Measurements from ENCODE around the gene EXOSC5. TPM values are rescaled to one million over a fixed set of nuclear protein-coding genes. Genes with fewer than 3 reads are reported as not detected.

The EXOSC5 gene
- total RNA-seq, 1 experiment from 2014 or later = 58.7 TPM

- no peaks in the 10 kb centered on the region; the same call in 1 of the 2 replicates for H3K4me1 ChIP-seq (ENCODE audit: insufficient read depth, low read length)
- H2BK20ac ChIP-seq (ENCODE audit: low read depth, low read length, poor library complexity, severe bottlenecking) = no peak overlapping the region
- no peak overlapping the region; a peak in 1 of 7 replicates for H3K27ac Mint-ChIP-seq
- H3K4me2 ChIP-seq (ENCODE audit: insufficient read depth, insufficient read length, low read length) = no peak overlapping the region
- no peaks in the 10 kb centered on the region for H3K9me3 ChIP-seq (ENCODE audit: control insufficient read depth, low read depth, low read length)
- no peak overlapping the region for H3K9ac ChIP-seq (ENCODE audit: extremely low read depth, insufficient read length, low read length)
- H2BK15ac ChIP-seq (ENCODE audit: low read depth, low read length) = no peak overlapping the region
- H3K79me2 ChIP-seq (ENCODE audit: insufficient read depth, low read length) = no peaks in the 10 kb centered on the region
- no peak for DNase-seq
- no peaks in the 10 kb centered on the region; the same call in 1 of the 2 replicates for H3K27me3 Mint-ChIP-seq (ENCODE audit: low read depth)
- no peak for TF ChIP-seq CTCF (conservative IDR thresholded peaks at IDR 0.05)
- peaks cover 7 to 18% of the 10 kb centered on the region in 2 experiments for H3K4me1 Mint-ChIP-seq
- no peak overlapping the region for H2AK5ac ChIP-seq (ENCODE audit: insufficient read length, low read length)
- H4K5ac ChIP-seq (ENCODE audit: insufficient read length, low read depth, low read length) = no peak overlapping the region
- no peaks in the 10 kb centered on the region for H3K79me1 ChIP-seq (ENCODE audit: insufficient read depth, low read depth, low read length, poor library complexity, severe bottlenecking)
- H3K27me3 ChIP-seq (ENCODE audit: insufficient read depth, low read length) = no peaks in the 10 kb centered on the region
- H2AFZ ChIP-seq (ENCODE audit: low read length) = no peak overlapping the region
- H3K36me3 Mint-ChIP-seq (ENCODE audit: insufficient read depth in 1 of 3, low read depth in 3 of 3) = peaks cover 0 to 19% (median 13%) of the 10 kb centered on the region in 3 experiments; a peak in 4 of 7 replicates
- H3K18ac ChIP-seq (ENCODE audit: insufficient read length, low read depth, low read length) = no peak overlapping the region
- H2BK5ac ChIP-seq (ENCODE audit: insufficient read length, low read length) = no peak overlapping the region
- H3K56ac ChIP-seq (ENCODE audit: insufficient read length, low read depth, low read length) = no peak overlapping the region
- H3K4me3 Mint-ChIP-seq = no peak overlapping the region; a peak in 1 of 5 replicates
- H2BK12ac ChIP-seq (ENCODE audit: insufficient read length, low read depth, low read length) = no peak overlapping the region
- no peak overlapping the region for H3K4ac ChIP-seq (ENCODE audit: low read depth, low read length)
- no peaks in the 10 kb centered on the region for H3K9me3 Mint-ChIP-seq
- H4K91ac ChIP-seq (ENCODE audit: insufficient read length, low read depth, low read length) = no peak overlapping the region
- H4K8ac ChIP-seq (replicated peaks; ENCODE audit: insufficient read length, low read depth, low read length) = no peak overlapping the region
- H4K20me1 ChIP-seq (ENCODE audit: control insufficient read depth, insufficient read depth, insufficient read length) = peaks cover 3% of the 10 kb centered on the region
- H3K23me2 ChIP-seq (ENCODE audit: insufficient read length, low read depth, low read length, poor library complexity, severe bottlenecking) = peaks cover 4% of the 10 kb centered on the region
- no CpG with 5 or more reads among the region's 23 CpGs for WGBS (ENCODE audit: extremely low coverage, insufficient read length, low lambda C conversion rate)
- H3K27ac ChIP-seq (ENCODE audit: insufficient read length, low read depth, low read length) = no peak overlapping the region
- H3K14ac ChIP-seq (ENCODE audit: insufficient read depth, low read length) = no peak overlapping the region
- H3T11ph ChIP-seq (ENCODE audit: low read length) = no peak overlapping the region
- H2BK120ac ChIP-seq (ENCODE audit: low read depth, low read length, poor library complexity, severe bottlenecking) = no peak overlapping the region
- no peak overlapping the region for H3K23ac ChIP-seq (ENCODE audit: insufficient read length, low read depth, low read length)
Measured at GRCh38 chr19:41410336-41411054, 13.3 kb upstream of the EXOSC5 start.
